HEK293 (cell line): Measurements from ENCODE around the gene NEXN.
A peak's percentile ranks its signal among the peaks of the same experiment; 100 is the strongest.

ENCODE experiments used
- FEZF1 ChIP-seq: fragments of 450-650 bp; formaldehyde crosslinking; IDR thresholded peaks from 2 replicates; pipeline ENCODE4 v1.5.1; 2016; ENCODE audit warnings: missing biosample characterization, missing genetic modification characterization
- GLIS1 ChIP-seq: fragments of 450-650 bp; formaldehyde crosslinking; IDR thresholded peaks from 2 replicates; pipeline ENCODE4 v1.5.1; 2016; ENCODE audit warnings: missing biosample characterization, missing genetic modification characterization
- KLF1 ChIP-seq: fragments of 450-650 bp; formaldehyde crosslinking; IDR thresholded peaks from 2 replicates; pipeline ENCODE4 v1.5.1; 2016; ENCODE audit warnings: missing biosample characterization, missing genetic modification characterization
- KLF16 ChIP-seq: fragments of 450-650 bp; formaldehyde crosslinking; IDR thresholded peaks from 2 replicates; pipeline ENCODE4 v1.5.1; 2017; ENCODE audit warnings: missing biosample characterization, missing genetic modification characterization
- KLF9 ChIP-seq: fragments of 450-650 bp; formaldehyde crosslinking; IDR thresholded peaks from 2 replicates; pipeline ENCODE4 v1.5.1; 2016; ENCODE audit warnings: missing biosample characterization, missing genetic modification characterization, low read depth
- MZF1 ChIP-seq: fragments of 450-650 bp; formaldehyde crosslinking; IDR thresholded peaks from 2 replicates; pipeline ENCODE4 v1.5.1; 2017; ENCODE audit warnings: missing biosample characterization, missing genetic modification characterization, borderline replicate concordance
- REPIN1 ChIP-seq: fragments of 450-650 bp; formaldehyde crosslinking; IDR thresholded peaks from 2 replicates; pipeline ENCODE4 v1.5.1; 2017; ENCODE audit warnings: missing biosample characterization, missing genetic modification characterization, low read depth
- REST ChIP-seq: fragments of 450-650 bp; formaldehyde crosslinking; IDR thresholded peaks from 2 replicates; pipeline ENCODE4 v1.5.1; 2016; ENCODE audit warnings: missing biosample characterization, missing genetic modification characterization
- SCRT2 ChIP-seq: fragments of 450-650 bp; formaldehyde crosslinking; IDR thresholded peaks from 2 replicates; pipeline ENCODE4 v1.5.1; 2016; ENCODE audit warnings: missing biosample characterization, missing genetic modification characterization
- SP7 ChIP-seq: fragments of 450-650 bp; formaldehyde crosslinking; IDR thresholded peaks from 2 replicates; pipeline ENCODE4 v1.5.1; 2016; ENCODE audit warnings: missing biosample characterization, missing genetic modification characterization
- YY2 ChIP-seq: fragments of 450-650 bp; formaldehyde crosslinking; IDR thresholded peaks from 2 replicates; pipeline ENCODE4 v1.5.1; 2016; ENCODE audit warnings: missing biosample characterization, missing genetic modification characterization
- ZBTB20 ChIP-seq: fragments of 450-650 bp; formaldehyde crosslinking; IDR thresholded peaks from 2 replicates; pipeline ENCODE4 v1.5.1; 2016; ENCODE audit warnings: missing biosample characterization, missing genetic modification characterization
- ZFP3 ChIP-seq: fragments of 450-650 bp; formaldehyde crosslinking; IDR thresholded peaks from 2 replicates; pipeline ENCODE4 v1.5.1; 2016; ENCODE audit warnings: low read depth, missing biosample characterization, missing genetic modification characterization
- ZNF10 ChIP-seq: fragments of 450-650 bp; formaldehyde crosslinking; IDR thresholded peaks from 2 replicates; pipeline ENCODE4 v1.5.1; 2017; ENCODE audit warnings: missing biosample characterization, missing genetic modification characterization
- ZNF132 ChIP-seq: fragments of 450-650 bp; formaldehyde crosslinking; IDR thresholded peaks from 2 replicates; pipeline ENCODE4 v1.5.1; 2017; ENCODE audit warnings: missing biosample characterization, missing genetic modification characterization, borderline replicate concordance
- ZNF174 ChIP-seq: fragments of 450-650 bp; formaldehyde crosslinking; IDR thresholded peaks from 2 replicates; pipeline ENCODE4 v1.5.0; 2017; ENCODE audit warnings: missing biosample characterization, mild to moderate bottlenecking, missing genetic modification characterization
- ZNF175 ChIP-seq: fragments of 450-650 bp; formaldehyde crosslinking; IDR thresholded peaks from 2 replicates; pipeline ENCODE4 v1.5.1; 2016; ENCODE audit warnings: missing biosample characterization, missing genetic modification characterization
- ZNF239 ChIP-seq: fragments of 450-650 bp; formaldehyde crosslinking; IDR thresholded peaks from 2 replicates; pipeline ENCODE4 v1.5.1; 2016; ENCODE audit warnings: missing biosample characterization, missing genetic modification characterization
- ZNF280D ChIP-seq: fragments of 450-650 bp; formaldehyde crosslinking; IDR thresholded peaks from 2 replicates; pipeline ENCODE4 v1.5.1; 2016; ENCODE audit warnings: missing biosample characterization, missing genetic modification characterization
- ZNF311 ChIP-seq: fragments of 450-650 bp; formaldehyde crosslinking; IDR thresholded peaks from 2 replicates; pipeline ENCODE4 v1.5.1; 2017; ENCODE audit warnings: missing biosample characterization, missing genetic modification characterization, borderline replicate concordance
- ZNF341 ChIP-seq: fragments of 450-650 bp; formaldehyde crosslinking; IDR thresholded peaks from 2 replicates; pipeline ENCODE4; 2016; ENCODE audit warnings: low read depth, missing biosample characterization, missing genetic modification characterization
- ZNF518A ChIP-seq: fragments of 450-650 bp; formaldehyde crosslinking; conservative IDR thresholded peaks from 2 replicates; pipeline ENCODE4 v1.5.1; 2016; ENCODE audit warnings: low read depth, missing biosample characterization, missing genetic modification characterization
- ZNF560 ChIP-seq: fragments of 450-650 bp; formaldehyde crosslinking; IDR thresholded peaks from 2 replicates; pipeline ENCODE4 v1.5.1; 2017; ENCODE audit warnings: missing biosample characterization, missing genetic modification characterization, borderline replicate concordance
- ZNF596 ChIP-seq: fragments of 450-650 bp; IDR thresholded peaks from 2 replicates; pipeline ENCODE4 v1.5.0; 2018; ENCODE audit warnings: missing biosample characterization, mild to moderate bottlenecking, missing genetic modification characterization, moderate library complexity
- ZNF692 ChIP-seq: fragments of 450-650 bp; formaldehyde crosslinking; IDR thresholded peaks from 2 replicates; pipeline ENCODE4 v1.5.1; 2016; ENCODE audit warnings: missing biosample characterization, missing genetic modification characterization
- ZNF792 ChIP-seq: fragments of 450-650 bp; formaldehyde crosslinking; IDR thresholded peaks from 2 replicates; pipeline ENCODE4 v1.5.1; 2016; ENCODE audit warnings: missing biosample characterization, missing genetic modification characterization
- ZNF830 ChIP-seq: fragments of 450-650 bp; IDR thresholded peaks from 2 replicates; pipeline ENCODE4 v1.5.0; 2018; ENCODE audit warnings: missing biosample characterization, missing genetic modification characterization, low read depth, mild to moderate bottlenecking, moderate library complexity
- ZSCAN16 ChIP-seq: fragments of 450-650 bp; formaldehyde crosslinking; IDR thresholded peaks from 2 replicates; pipeline ENCODE4 v1.5.1; 2016; ENCODE audit warnings: missing biosample characterization, missing genetic modification characterization

The NEXN gene

GRCh38 chr1:77888081-77888780 is at the start of gene NEXN (continued):
- TF ChIP-seq ZNF692 (tag by site-specific recombination) (peak; percentile 99), ZNF132 (no peak), ZNF239 (tag by site-specific recombination) (no peak; the same call in 1 of the 2 replicates), KLF9 (tag by site-specific recombination) (no peak), ZNF596 (tag by site-specific recombination) (no peak), ZNF174 (tag by site-specific recombination) (no peak), ZNF280D (tag by site-specific recombination) (no peak), KLF1 (tag by site-specific recombination) (no peak), MZF1 (peak; percentile 78), KLF16 (tag by site-specific recombination) (0 out of 2 replicates have a peak, but pooled peaks have one; percentile 37), ZNF518A (tag by site-specific recombination) (no peak; the same call in 1 of the 2 replicates), ZFP3 (tag by site-specific recombination) (no peak), ZSCAN16 (no peak), SCRT2 (tag by site-specific recombination) (no peak), ZNF560 (tag by site-specific recombination) (no peak), GLIS1 (peak; percentile 22; the same call in 1 of the 2 replicates), REPIN1 (tag by site-specific recombination) (no peak), ZNF341 (tag by site-specific recombination) (peak; percentile 99), FEZF1 (tag by site-specific recombination) (no peak), ZNF175 (tag by site-specific recombination) (no peak), ZBTB20 (tag by site-specific recombination) (peak; percentile 65; the same call in 1 of the 2 replicates), ZNF10 (tag by site-specific recombination) (peak; percentile 44; the same call in 1 of the 2 replicates), SP7 (tag by site-specific recombination) (peak; percentile 66), ZNF830 (tag by site-specific recombination) (no peak), REST (no peak), YY2 (tag by site-specific recombination) (peak; percentile 41; the same call in 1 of the 2 replicates), ZNF311 (tag by site-specific recombination) (no peak), ZNF792 (no peak)
